PC-3 (cell line): ENCODE data around the gene FSTL5. TPM values are rescaled to one million over a fixed set of nuclear protein-coding genes. Genes with fewer than 3 reads are reported as not detected.

Experiments used
- ATAC-seq: fragments of 200-7000 bp; cut with Tn5 transposase; 2 replicates; pipeline ENCODE4 v1.9.1; 2020; ENCODE audit warnings: mild to moderate bottlenecking, moderate library complexity
- BruUV-seq: library from RNA; stranded (reverse); fragments of 400-500 nt; replicated peaks from 2 replicates; lab custom pipeline; 2021; lab: Mats Ljungman, UMichigan
- CTCF ChIA-PET: fragments of 300-600 bp; sonication (Branson Sonifier 250); formaldehyde crosslinking; loops from one replicate; lab custom pipeline; 2022; ENCODE audit warnings: antibody characterized with exemption; lab: Charles Lee
- POLR2A ChIA-PET: fragments of 300-600 bp; sonication (Branson Sonifier 250); formaldehyde crosslinking; loops from one replicate; lab custom pipeline; 2022; ENCODE audit warnings: antibody characterized with exemption; ENCODE audit not compliant: unreplicated experiment; lab: Charles Lee
- DNase-seq: peaks from one replicate; pipeline ENCODE4 v3.0.0-alpha.2; 2015
- H2AFZ ChIP-seq: fragments of 300-600 bp; sonication (generic); 2 replicates; pipeline ENCODE4 v1.6.0; 2016; ENCODE audit warnings: antibody characterized with exemption, low read length
- H3F3A ChIP-seq: fragments of 300-600 bp; sonication (generic); one replicate; pipeline ENCODE4 v1.6.0; 2017; ENCODE audit warnings: antibody characterized with exemption, low read length, control low read depth, mild to moderate bottlenecking; ENCODE audit not compliant: unreplicated experiment
- H3K27ac ChIP-seq: fragments of 300-600 bp; sonication (generic); 2 replicates; pipeline ENCODE4 v1.5.1; 2016; ENCODE audit warnings: mild to moderate bottlenecking, low read length
- H3K27me3 ChIP-seq: fragments of 300-600 bp; sonication (generic); 2 replicates; pipeline ENCODE4 v1.6.1; 2016; ENCODE audit warnings: low read length, mixed read lengths
- H3K36me3 ChIP-seq: fragments of 300-600 bp; sonication (generic); 2 replicates; pipeline ENCODE4 v1.6.1; 2016; ENCODE audit warnings: low read depth, mixed run types, low read length, mixed read lengths
- H3K4me1 ChIP-seq: fragments of 300-600 bp; sonication (generic); 2 replicates; pipeline ENCODE4 v1.5.1; 2016; ENCODE audit warnings: low read length; ENCODE audit not compliant: insufficient read depth
- H3K4me2 ChIP-seq: fragments of 300-600 bp; sonication (generic); 2 replicates; pipeline ENCODE4 v1.6.0; 2016; ENCODE audit warnings: low read length
- H3K4me3 ChIP-seq: fragments of 300-600 bp; sonication (generic); 2 replicates; pipeline ENCODE4 v1.5.1; 2016; ENCODE audit warnings: mild to moderate bottlenecking, low read length, mixed read lengths
- H3K79me2 ChIP-seq: fragments of 300-600 bp; sonication (generic); 2 replicates; pipeline ENCODE4 v1.6.1; 2017; ENCODE audit warnings: low read length, mixed read lengths
- H3K9ac ChIP-seq: fragments of 300-600 bp; sonication (generic); 2 replicates; pipeline ENCODE4 v1.6.0; 2016; ENCODE audit warnings: mild to moderate bottlenecking, low read length
- H3K9me2 ChIP-seq: fragments of 300-600 bp; sonication (generic); replicated peaks from 2 replicates; pipeline ENCODE4 v1.6.1; 2016; ENCODE audit warnings: mixed run types, low read length, mixed read lengths
- H3K9me3 ChIP-seq: fragments of 300-600 bp; sonication (generic); 2 replicates; pipeline ENCODE4 v1.6.1; 2016; ENCODE audit warnings: low read length, mixed read lengths
- H4K20me1 ChIP-seq: fragments of 300-600 bp; sonication (generic); 2 replicates; pipeline ENCODE4 v1.6.1; 2016; ENCODE audit warnings: low read length, mixed read lengths
- EZH2 ChIP-seq: fragments of 300-600 bp; sonication (generic); IDR thresholded peaks from one replicate; pipeline ENCODE4 v1.6.1; 2017; ENCODE audit warnings: antibody characterized with exemption, mild to moderate bottlenecking, low read length; ENCODE audit not compliant: unreplicated experiment
- EZH2phosphoT487 ChIP-seq: fragments of 300-600 bp; sonication (generic); IDR thresholded peaks from 2 replicates; pipeline ENCODE4 v1.6.1; 2018; ENCODE audit warnings: mild to moderate bottlenecking, antibody characterized with exemption, low read length, borderline replicate concordance
- intact Hi-C: fragments of 100-400 bp; cut with micrococcal nuclease; formaldehyde crosslinking; loops from 2 replicates; pipeline ENCODE4 v1.9.0; 2023
- total RNA-seq: library from RNA; depleted of rRNA; stranded (reverse); fragments of >200 nt; gene quantifications from 2 replicates; pipeline ENCODE4 v1.2.3, GENCODE V29; 2014
- TF ChIP-seq, protein P1 (sequence below): fragments of 300-600 bp; sonication (generic); conservative IDR thresholded peaks from 2 replicates; pipeline ENCODE4 v1.5.1; 2017; ENCODE audit warnings: antibody characterized with exemption, low read depth, mild to moderate bottlenecking, low read length

Gene FSTL5
- total RNA-seq, 1 experiment from 2014 or later: not detected

DNA sequence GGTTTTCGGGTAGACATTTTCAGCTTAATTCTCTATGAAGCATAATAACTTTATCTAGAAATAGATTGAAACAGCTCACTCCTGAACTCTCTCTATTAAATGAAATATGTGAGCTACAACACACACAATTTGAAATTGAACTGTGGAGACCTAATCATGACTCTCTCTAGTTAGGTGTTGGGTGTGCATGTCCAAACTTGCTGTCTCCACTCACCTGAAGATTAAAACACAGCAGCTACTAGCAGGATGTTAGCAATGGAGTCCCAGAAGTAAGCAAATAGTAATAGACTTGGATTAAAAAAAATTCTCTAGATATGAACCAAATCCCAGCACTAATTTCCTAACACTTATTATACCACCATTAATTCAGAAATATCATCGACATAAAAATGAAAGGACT is 173.1 kb downstream of the FSTL5 start:
- ATAC-seq (no peak), DNase-seq (no peak)
- POLR2A ChIA-PET: no interaction called here
- no peak overlapping the region for H3K4me2 ChIP-seq
- TF ChIP-seq EZH2phosphoT487 (no peak), EZH2 (no peak)
- TF ChIP-seq, protein P1, sequence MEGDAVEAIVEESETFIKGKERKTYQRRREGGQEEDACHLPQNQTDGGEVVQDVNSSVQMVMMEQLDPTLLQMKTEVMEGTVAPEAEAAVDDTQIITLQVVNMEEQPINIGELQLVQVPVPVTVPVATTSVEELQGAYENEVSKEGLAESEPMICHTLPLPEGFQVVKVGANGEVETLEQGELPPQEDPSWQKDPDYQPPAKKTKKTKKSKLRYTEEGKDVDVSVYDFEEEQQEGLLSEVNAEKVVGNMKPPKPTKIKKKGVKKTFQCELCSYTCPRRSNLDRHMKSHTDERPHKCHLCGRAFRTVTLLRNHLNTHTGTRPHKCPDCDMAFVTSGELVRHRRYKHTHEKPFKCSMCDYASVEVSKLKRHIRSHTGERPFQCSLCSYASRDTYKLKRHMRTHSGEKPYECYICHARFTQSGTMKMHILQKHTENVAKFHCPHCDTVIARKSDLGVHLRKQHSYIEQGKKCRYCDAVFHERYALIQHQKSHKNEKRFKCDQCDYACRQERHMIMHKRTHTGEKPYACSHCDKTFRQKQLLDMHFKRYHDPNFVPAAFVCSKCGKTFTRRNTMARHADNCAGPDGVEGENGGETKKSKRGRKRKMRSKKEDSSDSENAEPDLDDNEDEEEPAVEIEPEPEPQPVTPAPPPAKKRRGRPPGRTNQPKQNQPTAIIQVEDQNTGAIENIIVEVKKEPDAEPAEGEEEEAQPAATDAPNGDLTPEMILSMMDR: no peak
- no peak overlapping the region for H3K27ac ChIP-seq
- no peaks in the 10 kb centered on the region for H3K27me3 ChIP-seq
- BruUV-seq: no TSS peak
- no peak overlapping the region for H3K9ac ChIP-seq
- H3K4me3 ChIP-seq: no peak overlapping the region
- no peaks in the 10 kb centered on the region for H3K9me3 ChIP-seq
- H3K9me2 ChIP-seq: no peaks in the 10 kb centered on the region
- intact Hi-C loops: no loop called here
- no peak overlapping the region for H2AFZ ChIP-seq
- H3K4me1 ChIP-seq: no peaks in the 10 kb centered on the region
- CTCF ChIA-PET: no interaction called here
- H3K36me3 ChIP-seq: no peaks in the 10 kb centered on the region
- H4K20me1 ChIP-seq: no peaks in the 10 kb centered on the region
- no peaks in the 10 kb centered on the region for H3K79me2 ChIP-seq
- H3F3A ChIP-seq: no peaks in the 10 kb centered on the region

DNA sequence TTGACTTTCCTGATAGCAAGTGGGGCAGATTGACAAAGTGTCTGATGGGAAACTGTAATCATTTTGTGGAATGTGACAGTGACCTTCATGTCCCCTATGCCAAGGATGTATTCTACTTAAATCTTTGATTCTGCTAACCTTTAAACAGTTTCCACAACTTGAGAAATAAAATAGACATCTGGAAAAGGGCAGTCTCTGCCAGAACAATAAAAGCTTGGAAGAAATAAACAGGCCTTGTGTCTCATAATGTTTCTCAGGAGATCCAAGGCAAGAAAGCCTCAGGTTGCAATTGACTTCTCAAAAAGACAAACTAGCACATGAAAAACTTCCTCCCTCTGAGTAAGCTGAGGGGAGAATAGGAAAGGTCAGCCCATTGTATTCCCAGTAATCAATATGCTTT is 174.9 kb downstream of the FSTL5 start:
- no peak overlapping the region for H3K9ac ChIP-seq
- no peaks in the 10 kb centered on the region for H3K9me2 ChIP-seq
- H3K4me2 ChIP-seq: no peak overlapping the region
- TF ChIP-seq, protein P1: no peak
- TF ChIP-seq EZH2: no peak
- no peak for TF ChIP-seq EZH2phosphoT487
- ChIA-PET POLR2A (interaction anchor here (0.7 kb wide), 1 partner anchor 367 kb away, joined by 11 read pairs; no protein-coding TSS in a partner anchor), CTCF (no interaction called here)
- H3K79me2 ChIP-seq: no peaks in the 10 kb centered on the region
- H3F3A ChIP-seq: no peaks in the 10 kb centered on the region
- H2AFZ ChIP-seq: no peak overlapping the region
- H4K20me1 ChIP-seq: no peaks in the 10 kb centered on the region
- no peaks in the 10 kb centered on the region for H3K36me3 ChIP-seq
- no peak overlapping the region for H3K27ac ChIP-seq
- BruUV-seq: no TSS peak
- no peaks in the 10 kb centered on the region for H3K4me1 ChIP-seq
- intact Hi-C loops: no loop called here
- no peaks in the 10 kb centered on the region for H3K27me3 ChIP-seq
- no peak for ATAC-seq
- no peak for DNase-seq
- no peak overlapping the region for H3K4me3 ChIP-seq
- no peaks in the 10 kb centered on the region for H3K9me3 ChIP-seq

DNA sequence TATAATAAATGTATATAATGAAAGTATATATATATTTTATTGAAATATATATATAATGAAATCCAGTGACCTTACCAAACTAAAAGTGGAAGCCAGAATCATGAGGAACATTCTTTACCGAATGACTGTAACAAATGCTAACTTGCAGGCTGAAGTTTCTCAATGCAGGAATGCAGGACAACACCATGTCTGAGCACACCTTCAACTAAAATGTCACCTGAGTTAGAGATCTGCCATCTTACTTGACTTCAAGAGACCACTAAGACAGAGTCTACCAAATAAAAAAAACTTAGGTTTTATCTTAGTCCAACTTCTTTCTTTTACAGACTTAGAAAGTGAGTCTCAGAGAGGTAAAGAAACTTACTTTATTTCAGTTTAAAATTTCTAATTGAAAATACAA is 176.2 kb downstream of the FSTL5 start:
- H3K27ac ChIP-seq: no peak overlapping the region
- no peak overlapping the region for H2AFZ ChIP-seq
- no peaks in the 10 kb centered on the region for H3K27me3 ChIP-seq
- no peak overlapping the region for H3K4me2 ChIP-seq
- H3F3A ChIP-seq: no peaks in the 10 kb centered on the region
- H3K9me3 ChIP-seq: no peaks in the 10 kb centered on the region
- no peak for ATAC-seq
- H3K4me3 ChIP-seq: no peak overlapping the region
- H3K9me2 ChIP-seq: no peaks in the 10 kb centered on the region
- no peak overlapping the region for H3K9ac ChIP-seq
- BruUV-seq: no TSS peak
- H4K20me1 ChIP-seq: no peaks in the 10 kb centered on the region
- ChIA-PET CTCF (no interaction called here), POLR2A (no interaction called here)
- H3K36me3 ChIP-seq: no peaks in the 10 kb centered on the region
- H3K79me2 ChIP-seq: no peaks in the 10 kb centered on the region
- intact Hi-C loops: no loop called here
- H3K4me1 ChIP-seq: no peaks in the 10 kb centered on the region
- TF ChIP-seq EZH2phosphoT487 (no peak), EZH2 (no peak)
- TF ChIP-seq, protein P1: no peak
- no peak for DNase-seq
